Lower leg skin (tissue), 4 donors: ENCODE data around the gene MT1G. TPM values are rescaled to one million over a fixed set of nuclear protein-coding genes. Genes with fewer than 3 reads are reported as not detected.
"Not testable (repeated sequence)": the region's sequence is repeated elsewhere in the genome, so short reads cannot be mapped to it uniquely, and the experiment has no call there.

ENCODE experiments used
- DNase-seq, 2 donors: peaks; one replicate each; pipeline ENCODE4 v3.0.0-alpha.2; 2019; ENCODE audit warnings: low spot score in 2 of 2
- H3K4me3 ChIP-seq: fragments of 200-600 bp; sonication (generic); 2 replicates; pipeline ENCODE4 v1.5.1; 2017; ENCODE audit warnings: mild to moderate bottlenecking, low read depth; ENCODE audit not compliant: poor library complexity, severe bottlenecking
- POLR2A ChIP-seq, 2 donors: fragments of 450-650 bp; IDR thresholded peaks; one replicate each; pipeline ENCODE4 v1.6.1; 2016 to 2017; ENCODE audit warnings: antibody characterized with exemption in 2 of 2, mild to moderate bottlenecking in 1 of 2, moderate library complexity in 1 of 2
- WGBS, 2 donors: methylation state at CpG; one replicate each; pipeline ENCODE4 v1.1.5; 2018; 5-methylcytosine and 5-hydroxymethylcytosine counted together
- intact Hi-C: fragments of 100-400 bp; cut with DNase I; formaldehyde crosslinking; loops from one replicate; pipeline ENCODE4 v1.15.0; 2023; ENCODE audit warnings: low total_unique reads
- total RNA-seq, 4 donors: library from RNA; depleted of rRNA; stranded (reverse); fragments of >200 nt; gene quantifications; one replicate each; pipeline ENCODE4 v1.1.0, GENCODE V29; 2016
- TF ChIP-seq, protein P1 (sequence below), 3 donors: fragments of 450-650 bp; IDR thresholded peaks; one replicate each; pipeline ENCODE4 v1.5.1; 2016; ENCODE audit warnings: antibody characterized with exemption in 3 of 3, mild to moderate bottlenecking in 3 of 3, moderate library complexity in 2 of 3

Gene MT1G
- total RNA-seq, 4 donors from 2014 or later, result 5.6 to 46.4 (median 37.8) TPM; not detected in 1

DNA sequence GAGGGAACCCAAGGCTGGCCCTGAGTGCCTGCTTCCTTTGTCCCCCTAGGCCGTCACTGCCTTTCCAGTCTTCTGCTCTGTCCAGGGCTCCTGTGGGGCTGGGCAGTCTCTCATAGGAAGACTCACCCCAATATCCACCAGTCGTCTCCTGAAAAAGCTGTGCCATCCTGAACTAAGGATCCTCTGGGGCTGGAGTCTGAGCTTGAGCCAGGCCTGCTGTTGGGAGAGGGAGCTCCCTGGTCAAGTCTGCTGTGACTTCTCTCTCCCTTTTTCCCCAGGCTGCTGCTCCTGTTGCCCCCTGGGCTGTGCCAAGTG lies 2.7 kb upstream of the MT1G start:
- 86 to 96% methylated on average over 2 of the region's 2 CpGs for WGBS, 2 donors
- DNase-seq, result peak in 1 of 2 donors; percentile 73
- intact Hi-C loops, result loop anchor here (10.0 kb wide), 1 partner anchor 124 kb away; no protein-coding TSS in a partner anchor
- H3K4me3 ChIP-seq, result no peak overlapping the region
- TF ChIP-seq POLR2A (IDR thresholded peaks at IDR 0.05), result no peak
- TF ChIP-seq, protein P1, sequence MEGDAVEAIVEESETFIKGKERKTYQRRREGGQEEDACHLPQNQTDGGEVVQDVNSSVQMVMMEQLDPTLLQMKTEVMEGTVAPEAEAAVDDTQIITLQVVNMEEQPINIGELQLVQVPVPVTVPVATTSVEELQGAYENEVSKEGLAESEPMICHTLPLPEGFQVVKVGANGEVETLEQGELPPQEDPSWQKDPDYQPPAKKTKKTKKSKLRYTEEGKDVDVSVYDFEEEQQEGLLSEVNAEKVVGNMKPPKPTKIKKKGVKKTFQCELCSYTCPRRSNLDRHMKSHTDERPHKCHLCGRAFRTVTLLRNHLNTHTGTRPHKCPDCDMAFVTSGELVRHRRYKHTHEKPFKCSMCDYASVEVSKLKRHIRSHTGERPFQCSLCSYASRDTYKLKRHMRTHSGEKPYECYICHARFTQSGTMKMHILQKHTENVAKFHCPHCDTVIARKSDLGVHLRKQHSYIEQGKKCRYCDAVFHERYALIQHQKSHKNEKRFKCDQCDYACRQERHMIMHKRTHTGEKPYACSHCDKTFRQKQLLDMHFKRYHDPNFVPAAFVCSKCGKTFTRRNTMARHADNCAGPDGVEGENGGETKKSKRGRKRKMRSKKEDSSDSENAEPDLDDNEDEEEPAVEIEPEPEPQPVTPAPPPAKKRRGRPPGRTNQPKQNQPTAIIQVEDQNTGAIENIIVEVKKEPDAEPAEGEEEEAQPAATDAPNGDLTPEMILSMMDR (IDR thresholded peaks at IDR 0.05), result no peak

DNA sequence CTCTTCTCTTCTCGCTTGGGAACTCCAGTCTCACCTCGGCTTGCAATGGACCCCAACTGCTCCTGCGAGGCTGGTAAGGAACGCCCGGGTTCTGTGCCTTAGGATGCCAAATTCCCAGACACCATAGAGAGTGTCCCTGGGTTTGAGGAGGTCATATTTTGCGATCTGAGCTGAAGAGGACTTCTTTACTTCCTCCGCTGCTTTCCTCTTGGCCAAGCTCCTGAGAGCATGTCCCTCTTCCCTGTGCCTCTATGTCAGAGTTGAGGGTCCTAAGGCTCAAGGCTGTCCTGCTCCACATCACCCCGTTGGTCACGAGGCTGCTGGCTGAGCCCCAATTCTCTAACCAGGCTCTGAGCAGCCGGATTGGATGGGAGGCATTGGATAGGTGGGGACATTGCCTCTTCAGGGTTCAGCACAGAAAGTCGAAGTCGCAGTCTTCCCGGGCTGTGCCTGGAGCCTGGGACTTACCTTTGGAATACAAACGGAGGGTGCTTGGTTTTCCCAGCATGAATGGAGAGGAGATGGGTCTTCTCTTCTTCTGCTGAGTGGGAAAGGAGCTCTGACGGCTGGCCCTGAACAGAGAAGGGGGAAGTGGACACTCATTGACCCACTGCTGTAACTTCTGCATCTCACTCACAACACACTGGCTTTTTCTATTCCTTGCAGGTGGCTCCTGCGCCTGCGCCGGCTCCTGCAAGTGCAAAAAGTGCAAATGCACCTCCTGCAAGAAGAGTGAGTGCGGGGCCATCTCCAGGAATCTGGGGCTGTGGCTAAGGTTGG lies 2.2 kb upstream of the MT1G start:
- TF ChIP-seq, protein P1 (IDR thresholded peaks at IDR 0.05), result no peak
- no peak for TF ChIP-seq POLR2A (IDR thresholded peaks at IDR 0.05)
- no peak for DNase-seq
- H3K4me3 ChIP-seq, result no peak overlapping the region
- intact Hi-C loops, result loop anchor here (10.0 kb wide), 1 partner anchor 125 kb away; no protein-coding TSS in a partner anchor
- WGBS, 2 donors, result 41 to 49% methylated on average over 18 to 19 of the region's 19 CpGs

DNA sequence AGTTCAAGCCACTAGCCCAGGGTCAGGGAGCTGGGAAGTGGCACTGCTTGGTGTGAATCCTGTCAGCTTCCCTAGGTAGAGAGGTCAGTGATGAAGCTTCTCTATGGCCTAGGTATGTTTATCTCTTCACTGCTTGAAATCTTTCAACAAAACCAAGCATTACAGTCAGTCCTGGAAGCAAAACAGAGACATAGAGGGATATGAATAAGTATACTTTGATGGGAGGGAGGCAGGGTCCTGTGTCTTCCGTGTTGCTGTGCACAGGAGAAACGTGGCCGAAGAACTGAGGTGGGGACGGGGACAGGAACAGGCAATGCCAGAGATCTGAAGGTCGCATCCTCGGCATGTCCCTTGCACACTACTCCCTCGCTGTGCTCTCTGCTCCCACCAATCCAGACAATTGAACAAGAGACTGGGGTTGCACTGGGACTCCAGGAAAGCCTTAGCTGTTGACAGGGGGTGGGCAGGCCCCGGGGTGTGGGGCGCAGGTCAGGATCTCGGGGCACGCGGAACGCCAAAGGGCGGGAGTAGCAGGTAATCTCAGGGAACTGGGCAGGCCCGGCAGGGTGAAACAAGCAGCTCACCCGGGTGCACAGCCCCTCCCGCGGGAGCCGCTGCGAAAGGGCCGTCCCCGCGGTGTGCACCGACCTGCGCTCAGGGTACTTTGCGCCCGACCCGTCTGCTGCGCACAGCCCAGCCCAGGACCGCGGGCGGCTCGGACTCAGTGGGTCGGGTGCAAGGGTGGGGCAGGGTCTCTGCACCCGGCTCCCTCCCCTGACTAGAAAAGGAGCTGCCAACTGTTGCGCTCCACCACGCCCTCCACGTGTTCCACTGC lies 1.4 kb upstream of the MT1G start, which contains the start of gene MT1H:
Gene MT1H (plus strand): TSS at position 810 of the 835 bp plus-strand sequence. CDS start 71 bp downstream, outside the sequence.
- intact Hi-C loops, result no loop called here
- 33 to 35% methylated on average over 28 to 29 of the region's 38 CpGs for WGBS, 2 donors
- TF ChIP-seq, protein P1 (IDR thresholded peaks at IDR 0.05), result no peak
- TF ChIP-seq POLR2A (IDR thresholded peaks at IDR 0.05), result no peak
- no peak within 1 kb of the TSS for H3K4me3 ChIP-seq
- DNase-seq, result no peak

DNA sequence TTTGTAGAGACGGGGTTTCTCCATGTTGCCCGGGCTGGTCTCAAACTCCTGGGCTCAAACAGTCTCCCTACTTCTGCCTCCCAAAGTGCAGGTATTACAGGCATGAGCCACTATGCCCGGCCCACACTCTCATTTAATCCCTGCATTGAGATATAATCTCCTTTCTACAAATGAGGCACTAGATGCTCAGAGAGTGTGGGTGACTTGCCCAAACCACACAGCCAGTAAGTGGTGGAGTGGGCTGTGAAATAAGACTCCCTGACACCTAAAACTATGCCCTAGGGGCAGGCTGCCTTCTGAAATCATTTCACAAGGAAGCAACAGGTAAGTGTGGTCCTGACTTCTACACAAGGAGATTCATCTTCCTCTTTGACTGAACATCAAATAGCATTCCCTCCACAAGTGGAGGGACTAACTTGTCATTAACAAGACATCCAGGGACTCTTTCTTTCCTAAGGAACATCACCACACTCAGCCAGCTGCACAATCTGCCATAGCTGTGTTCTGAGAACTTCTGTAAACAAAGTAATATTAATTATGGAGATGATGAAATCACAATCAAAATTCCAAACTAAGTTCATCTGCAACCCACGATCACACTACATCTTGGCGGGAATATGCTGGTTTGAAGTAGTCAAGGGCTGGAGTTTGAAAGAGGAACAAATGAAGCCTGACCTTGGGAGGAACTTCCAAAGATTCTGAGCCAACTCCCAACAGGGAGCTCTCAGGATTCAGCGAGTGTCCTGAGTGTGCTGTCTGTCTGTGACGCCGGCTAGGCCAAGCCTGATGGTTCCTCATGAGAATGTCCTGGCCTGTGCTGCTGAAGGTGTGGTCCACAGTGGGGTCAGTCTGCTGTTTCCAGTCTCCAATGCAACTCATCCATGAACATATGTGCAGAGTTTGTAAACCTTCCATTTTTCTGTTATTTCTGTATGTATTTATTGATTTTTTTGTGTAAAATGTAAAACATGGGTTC lies 2.3 kb downstream of the MT1G start:
- WGBS, 2 donors, result 63 to 69% methylated on average over 8 of the region's 8 CpGs
- H3K4me3 ChIP-seq, intact Hi-C loops, DNase-seq: not testable (repeated sequence)

DNA sequence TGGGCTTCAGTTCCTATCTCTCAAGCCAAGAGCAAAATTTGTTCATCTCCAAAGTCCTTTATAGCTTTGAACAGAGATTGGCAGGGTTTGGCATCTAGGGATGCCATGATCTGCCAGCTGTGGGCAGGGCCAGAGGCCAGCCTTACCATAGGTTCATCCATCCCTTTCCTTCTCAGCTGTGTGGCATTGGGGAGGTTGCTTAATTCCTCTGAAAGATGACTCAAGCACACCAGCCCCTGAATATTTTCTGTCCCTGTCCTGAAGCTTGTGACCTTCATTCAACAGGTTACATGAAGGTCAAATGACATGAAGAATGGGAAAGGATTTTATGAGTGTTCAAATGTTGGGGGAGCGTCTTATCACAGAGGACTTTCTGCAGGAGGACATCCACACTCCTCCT lies 3.4 kb downstream of the MT1G start:
- WGBS, 2 donors, result 93 to 100% methylated on average over 1 of the region's 1 CpG
- intact Hi-C loops, result no loop called here
- TF ChIP-seq, protein P1 (IDR thresholded peaks at IDR 0.05), result no peak
- TF ChIP-seq POLR2A (IDR thresholded peaks at IDR 0.05), result no peak
- no peak for DNase-seq
- no peak overlapping the region for H3K4me3 ChIP-seq
